GM23248 (cell line): Measurements from ENCODE around the gene SCAMP5.

Experiments used
- EZH2 ChIP-seq: fragments of 200-600 bp; sonication (generic); IDR thresholded peaks from 2 replicates; pipeline ENCODE4 v1.6.1; 2018; ENCODE audit warnings: antibody characterized with exemption, mild to moderate bottlenecking; ENCODE audit not compliant: insufficient read depth, poor library complexity, severe bottlenecking
- EZH2phosphoT487 ChIP-seq: fragments of 200-600 bp; sonication (generic); IDR thresholded peaks from 2 replicates; pipeline ENCODE4 v1.6.1; 2018; ENCODE audit warnings: antibody characterized with exemption, moderate library complexity, mild to moderate bottlenecking, low read depth; ENCODE audit not compliant: insufficient read depth

DNA sequence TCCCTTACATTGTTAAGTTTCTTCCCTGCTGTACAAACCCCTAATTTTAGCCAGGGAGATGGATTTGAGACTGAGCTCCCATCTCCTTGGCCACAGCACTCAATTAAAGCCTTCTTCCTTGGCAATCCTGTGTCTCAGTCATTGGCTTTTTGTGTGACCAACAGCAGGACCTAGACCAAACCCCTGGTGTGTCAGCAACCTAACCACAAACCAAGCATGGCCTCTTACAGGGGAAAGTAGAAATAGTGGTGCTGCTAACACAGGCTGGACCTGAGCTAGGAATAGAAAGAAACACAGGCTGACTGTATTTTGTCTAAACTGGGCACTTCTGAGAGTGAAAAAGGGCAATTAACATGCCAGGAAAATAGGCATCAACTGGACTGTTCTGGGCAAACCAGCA lies 65.9 kb downstream of the SCAMP5 start:
- TF ChIP-seq EZH2, result no peak
- no peak for TF ChIP-seq EZH2phosphoT487
